ENCODE results near the gene FAM216B. TPM values are rescaled to one million over a fixed set of nuclear protein-coding genes. Genes with fewer than 3 reads are reported as not detected.

FAM216B gene
- total RNA-seq, 1 experiment from 2014 or later, result not detected

GRCh38 chr13:42794577-42795275 lies 13.3 kb downstream of the FAM216B start:
- Histone ChIP-seq H3K9me3 (ENCODE audit: control insufficient read depth, low read depth, low read length) (no peaks in the 10 kb centered on the region), H3K18ac (ENCODE audit: insufficient read length, low read depth, low read length) (no peak overlapping the region), H4K8ac (replicated peaks; ENCODE audit: insufficient read length, low read depth, low read length) (no peak overlapping the region), H3K4me2 (ENCODE audit: insufficient read depth, insufficient read length, low read length) (no peak overlapping the region), H3K4me1 (ENCODE audit: insufficient read depth, low read length) (peaks cover 9% of the 10 kb centered on the region; the same call in 1 of the 2 replicates), H3K4ac (ENCODE audit: low read depth, low read length) (no peak overlapping the region), H3K23me2 (ENCODE audit: insufficient read length, low read depth, low read length, poor library complexity, severe bottlenecking) (no peaks in the 10 kb centered on the region), H3K27ac (ENCODE audit: insufficient read length, low read depth, low read length) (no peak overlapping the region), H3K9ac (ENCODE audit: extremely low read depth, insufficient read length, low read length) (no peak overlapping the region), H2BK12ac (ENCODE audit: insufficient read length, low read depth, low read length) (no peak overlapping the region), H3K79me2 (ENCODE audit: insufficient read depth, low read length) (no peaks in the 10 kb centered on the region), H2BK20ac (ENCODE audit: low read depth, low read length, poor library complexity, severe bottlenecking) (no peak overlapping the region), H3K79me1 (ENCODE audit: insufficient read depth, low read depth, low read length, poor library complexity, severe bottlenecking) (no peaks in the 10 kb centered on the region), H3T11ph (ENCODE audit: low read length) (no peak overlapping the region), H4K91ac (ENCODE audit: insufficient read length, low read depth, low read length) (no peak overlapping the region), H2AK5ac (ENCODE audit: insufficient read length, low read length) (no peak overlapping the region), H4K20me1 (ENCODE audit: control insufficient read depth, insufficient read depth, insufficient read length) (no peaks in the 10 kb centered on the region), H4K5ac (ENCODE audit: insufficient read length, low read depth, low read length) (no peak overlapping the region), H2BK15ac (ENCODE audit: low read depth, low read length) (no peak overlapping the region), H3K56ac (ENCODE audit: insufficient read length, low read depth, low read length) (no peak overlapping the region), H3K14ac (ENCODE audit: insufficient read depth, low read length) (no peak overlapping the region), H2AFZ (ENCODE audit: low read length) (no peak overlapping the region), H3K23ac (ENCODE audit: insufficient read length, low read depth, low read length) (no peak overlapping the region), H2BK5ac (ENCODE audit: insufficient read length, low read length) (no peak overlapping the region), H2BK120ac (ENCODE audit: low read depth, low read length, poor library complexity, severe bottlenecking) (no peak overlapping the region), H3K27me3 (ENCODE audit: insufficient read depth, low read length) (no peaks in the 10 kb centered on the region)
- Mint-ChIP-seq H3K36me3 (ENCODE audit: insufficient read depth in 1 of 3, low read depth in 3 of 3) (peaks cover 0 to 3% (median 0%) of the 10 kb centered on the region in 3 experiments; a peak in 3 of 7 replicates), H3K4me3 (no peak overlapping the region), H3K27me3 (ENCODE audit: low read depth) (no peaks in the 10 kb centered on the region; the same call in 1 of the 2 replicates), H3K4me1 (peaks cover 19 to 20% of the 10 kb centered on the region in 2 experiments), H3K9me3 (no peaks in the 10 kb centered on the region; a peak in 1 of 5 replicates), H3K27ac (no peak overlapping the region)
- no CpG with 5 or more reads among the region's 5 CpGs for WGBS (ENCODE audit: extremely low coverage, insufficient read length, low lambda C conversion rate)
- DNase-seq, result no peak
- TF ChIP-seq CTCF (conservative IDR thresholded peaks at IDR 0.05), result no peak

All from H9 (cell line).